Measurements from ENCODE around the gene MAN2B2. TPM values are rescaled to one million over a fixed set of nuclear protein-coding genes. Genes with fewer than 3 reads are reported as not detected.

The MAN2B2 gene
- total and polyA plus RNA-seq, 9 of the 15 experiments (the other 6 are each of a cell fraction or from before 2014, with no cell fraction given), result 0.21 to 8.8 (median 3.7) TPM

DNA sequence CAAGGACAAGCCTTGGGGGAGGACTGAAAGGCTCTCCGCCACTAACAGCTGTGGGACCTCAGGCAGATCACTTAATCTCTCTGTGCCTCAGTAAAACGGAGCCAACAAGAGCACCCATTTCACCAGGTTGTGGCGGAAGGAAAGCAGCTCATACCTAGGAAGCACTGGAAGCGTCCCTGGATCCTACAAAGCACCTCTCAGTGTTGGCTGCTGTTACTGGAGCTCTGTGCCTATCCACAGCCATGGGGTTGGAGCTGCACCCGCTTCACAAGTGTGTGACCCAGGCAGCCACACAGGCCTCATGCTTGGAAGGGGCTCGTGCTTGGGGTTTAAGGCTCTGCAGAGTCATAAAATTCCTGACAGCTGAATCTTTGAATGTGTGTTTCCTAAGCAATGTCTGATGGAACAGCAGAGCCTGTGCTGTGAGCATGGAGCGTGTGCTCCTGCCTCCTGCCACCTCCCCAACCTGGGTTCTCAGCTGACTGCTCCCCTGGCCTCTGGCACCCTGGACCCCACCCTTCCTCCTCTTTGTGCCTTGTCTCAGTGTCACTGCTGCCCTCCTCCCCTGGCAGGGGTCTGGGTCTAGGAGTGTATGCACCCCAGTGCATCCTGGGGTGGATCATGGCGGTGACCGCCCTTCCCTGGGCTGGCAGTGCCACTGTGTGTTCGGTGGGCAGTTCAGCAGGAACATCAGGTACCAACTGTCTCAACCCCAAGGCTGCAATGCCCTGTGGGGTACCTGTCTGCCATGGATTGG, 14.4 kb upstream of the MAN2B2 start:
- 1% methylated on average over 10 of the region's 10 CpGs for WGBS (ENCODE audit: insufficient coverage, low coverage, missing lambda C conversion rate)
- FAIRE-seq (no peak), ATAC-seq (no peak; the same call in 1 of the 3 replicates), DNase-seq (ENCODE audit: extremely low read depth in 1 of 4, low spot score in 3 of 4) (no peak)
- Histone ChIP-seq H2AFZ (ENCODE audit: low read depth, low read length) (no peak overlapping the region), H3K9me3 (replicated peaks; ENCODE audit: control insufficient read depth, insufficient read depth, low read depth, low read length) (peaks cover 7% of the 10 kb centered on the region; the same call in 1 of the 2 replicates), H3K36me3 (ENCODE audit: control insufficient read depth, insufficient read depth, low read length) (no peaks in the 10 kb centered on the region), H4K20me1 (replicated peaks; ENCODE audit: control insufficient read depth, insufficient read depth, low read length) (peaks cover 14% of the 10 kb centered on the region; the same call in 1 of the 2 replicates), H3K4me1 (replicated peaks in 1 of 2; ENCODE audit: control insufficient read depth in 2 of 2, insufficient read depth in 2 of 2, low read length in 2 of 2) (peaks cover 0 to 20% of the 10 kb centered on the region in 2 experiments; a peak in 2 of 5 replicates), H3K27ac (ENCODE audit: extremely low read depth, low read depth, low read length) (no peak overlapping the region), H3K9ac (ENCODE audit: insufficient read depth in 1 of 2, low read depth in 2 of 2, low read length in 2 of 2) (peak overlapping the region in 1 of 2 experiments; percentile 52; a peak in 2 of 4 replicates), H3K4me3 (no peak overlapping the region), H3K27me3 (ENCODE audit: control insufficient read depth in 2 of 2, insufficient read depth in 2 of 2, low read length in 2 of 2) (peaks cover 28 to 73% of the 10 kb centered on the region in 2 experiments), H3K9me1 (ENCODE audit: control insufficient read depth, insufficient read depth, low read length) (no peaks in the 10 kb centered on the region), H3K4me2 (ENCODE audit: insufficient read depth, low read length) (no peak overlapping the region), H3K79me2 (ENCODE audit: control insufficient read depth, insufficient read depth, low read length) (no peaks in the 10 kb centered on the region)
- CTCF ChIA-PET (ENCODE audit: low intra/inter-chr PET ratio), result no interaction called here
- in situ Hi-C loops (cut with MboI) (no loop called here), intact Hi-C loops (cut with micrococcal nuclease) (no loop called here)
- POLR2A ChIA-PET, result interaction anchor here (0.8 to 1.0 kb wide), 3 partner anchors 13 to 36 kb away, joined by 3 read pairs; no protein-coding TSS in a partner anchor
- BruUV-seq (replicated peaks), result no TSS peak
- TF ChIP-seq ZNF224 (CRISPR knock-in tag; IDR thresholded peaks at IDR 0.05), result no peak
- TF ChIP-seq MXI1 (IDR thresholded peaks at IDR 0.05; ENCODE audit: low read depth, low read length), result no peak
- no peak for TF ChIP-seq NFIC (IDR thresholded peaks at IDR 0.05)
- no peak for TF ChIP-seq TAF1 (IDR thresholded peaks at IDR 0.05; ENCODE audit: control insufficient read depth, extremely low read depth, insufficient read depth, low read length, severe bottlenecking)
- TF ChIP-seq, protein P1, sequence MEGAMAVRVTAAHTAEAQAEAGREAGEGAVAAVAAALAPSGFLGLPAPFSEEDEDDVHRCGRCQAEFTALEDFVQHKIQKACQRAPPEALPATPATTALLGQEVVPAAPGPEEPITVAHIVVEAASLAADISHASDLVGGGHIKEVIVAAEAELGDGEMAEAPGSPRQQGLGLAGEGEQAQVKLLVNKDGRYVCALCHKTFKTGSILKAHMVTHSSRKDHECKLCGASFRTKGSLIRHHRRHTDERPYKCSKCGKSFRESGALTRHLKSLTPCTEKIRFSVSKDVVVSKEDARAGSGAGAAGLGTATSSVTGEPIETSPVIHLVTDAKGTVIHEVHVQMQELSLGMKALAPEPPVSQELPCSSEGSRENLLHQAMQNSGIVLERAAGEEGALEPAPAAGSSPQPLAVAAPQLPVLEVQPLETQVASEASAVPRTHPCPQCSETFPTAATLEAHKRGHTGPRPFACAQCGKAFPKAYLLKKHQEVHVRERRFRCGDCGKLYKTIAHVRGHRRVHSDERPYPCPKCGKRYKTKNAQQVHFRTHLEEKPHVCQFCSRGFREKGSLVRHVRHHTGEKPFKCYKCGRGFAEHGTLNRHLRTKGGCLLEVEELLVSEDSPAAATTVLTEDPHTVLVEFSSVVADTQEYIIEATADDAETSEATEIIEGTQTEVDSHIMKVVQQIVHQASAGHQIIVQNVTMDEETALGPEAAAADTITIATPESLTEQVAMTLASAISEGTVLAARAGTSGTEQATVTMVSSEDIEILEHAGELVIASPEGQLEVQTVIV (CRISPR knock-in tag; IDR thresholded peaks at IDR 0.05; ENCODE audit: borderline replicate concordance), result no peak
- TF ChIP-seq, protein P2, sequence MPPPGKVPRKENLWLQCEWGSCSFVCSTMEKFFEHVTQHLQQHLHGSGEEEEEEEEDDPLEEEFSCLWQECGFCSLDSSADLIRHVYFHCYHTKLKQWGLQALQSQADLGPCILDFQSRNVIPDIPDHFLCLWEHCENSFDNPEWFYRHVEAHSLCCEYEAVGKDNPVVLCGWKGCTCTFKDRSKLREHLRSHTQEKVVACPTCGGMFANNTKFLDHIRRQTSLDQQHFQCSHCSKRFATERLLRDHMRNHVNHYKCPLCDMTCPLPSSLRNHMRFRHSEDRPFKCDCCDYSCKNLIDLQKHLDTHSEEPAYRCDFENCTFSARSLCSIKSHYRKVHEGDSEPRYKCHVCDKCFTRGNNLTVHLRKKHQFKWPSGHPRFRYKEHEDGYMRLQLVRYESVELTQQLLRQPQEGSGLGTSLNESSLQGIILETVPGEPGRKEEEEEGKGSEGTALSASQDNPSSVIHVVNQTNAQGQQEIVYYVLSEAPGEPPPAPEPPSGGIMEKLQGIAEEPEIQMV (tag; conservative IDR thresholded peaks at IDR 0.05; ENCODE audit: low read depth), result no peak
- TF ChIP-seq, protein P3, sequence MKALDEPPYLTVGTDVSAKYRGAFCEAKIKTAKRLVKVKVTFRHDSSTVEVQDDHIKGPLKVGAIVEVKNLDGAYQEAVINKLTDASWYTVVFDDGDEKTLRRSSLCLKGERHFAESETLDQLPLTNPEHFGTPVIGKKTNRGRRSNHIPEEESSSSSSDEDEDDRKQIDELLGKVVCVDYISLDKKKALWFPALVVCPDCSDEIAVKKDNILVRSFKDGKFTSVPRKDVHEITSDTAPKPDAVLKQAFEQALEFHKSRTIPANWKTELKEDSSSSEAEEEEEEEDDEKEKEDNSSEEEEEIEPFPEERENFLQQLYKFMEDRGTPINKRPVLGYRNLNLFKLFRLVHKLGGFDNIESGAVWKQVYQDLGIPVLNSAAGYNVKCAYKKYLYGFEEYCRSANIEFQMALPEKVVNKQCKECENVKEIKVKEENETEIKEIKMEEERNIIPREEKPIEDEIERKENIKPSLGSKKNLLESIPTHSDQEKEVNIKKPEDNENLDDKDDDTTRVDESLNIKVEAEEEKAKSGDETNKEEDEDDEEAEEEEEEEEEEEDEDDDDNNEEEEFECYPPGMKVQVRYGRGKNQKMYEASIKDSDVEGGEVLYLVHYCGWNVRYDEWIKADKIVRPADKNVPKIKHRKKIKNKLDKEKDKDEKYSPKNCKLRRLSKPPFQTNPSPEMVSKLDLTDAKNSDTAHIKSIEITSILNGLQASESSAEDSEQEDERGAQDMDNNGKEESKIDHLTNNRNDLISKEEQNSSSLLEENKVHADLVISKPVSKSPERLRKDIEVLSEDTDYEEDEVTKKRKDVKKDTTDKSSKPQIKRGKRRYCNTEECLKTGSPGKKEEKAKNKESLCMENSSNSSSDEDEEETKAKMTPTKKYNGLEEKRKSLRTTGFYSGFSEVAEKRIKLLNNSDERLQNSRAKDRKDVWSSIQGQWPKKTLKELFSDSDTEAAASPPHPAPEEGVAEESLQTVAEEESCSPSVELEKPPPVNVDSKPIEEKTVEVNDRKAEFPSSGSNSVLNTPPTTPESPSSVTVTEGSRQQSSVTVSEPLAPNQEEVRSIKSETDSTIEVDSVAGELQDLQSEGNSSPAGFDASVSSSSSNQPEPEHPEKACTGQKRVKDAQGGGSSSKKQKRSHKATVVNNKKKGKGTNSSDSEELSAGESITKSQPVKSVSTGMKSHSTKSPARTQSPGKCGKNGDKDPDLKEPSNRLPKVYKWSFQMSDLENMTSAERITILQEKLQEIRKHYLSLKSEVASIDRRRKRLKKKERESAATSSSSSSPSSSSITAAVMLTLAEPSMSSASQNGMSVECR (CRISPR knock-in tag; IDR thresholded peaks at IDR 0.05), result no peak
- no peak for TF ChIP-seq HDAC3 (IDR thresholded peaks at IDR 0.05; ENCODE audit: borderline replicate concordance, partially characterized antibody)
- TF ChIP-seq ZEB2 (IDR thresholded peaks at IDR 0.05), result no peak
- TF ChIP-seq TCFL5 (CRISPR knock-in tag; conservative IDR thresholded peaks at IDR 0.05), result no peak
- no peak for TF ChIP-seq TCF7 (IDR thresholded peaks at IDR 0.05; ENCODE audit: borderline replicate concordance)
- no peak for TF ChIP-seq TRIM24 (IDR thresholded peaks at IDR 0.05)
- no peak for TF ChIP-seq SP2 (IDR thresholded peaks at IDR 0.05; ENCODE audit: extremely low read depth, low read depth, low read length, poor library complexity, severe bottlenecking)

Data from K562 (cell line).